SK-N-SH (cell line): ENCODE data around the gene SLC25A26. TPM values are rescaled to one million over a fixed set of nuclear protein-coding genes. Genes with fewer than 3 reads are reported as not detected.

ENCODE experiments used
- CTCF ChIA-PET: fragments of 300-600, 350-600 bp; formaldehyde crosslinking; extraction: SDS; loops from one replicate; lab custom pipeline; 2021; lab: Yijun Ruan, JAX
- POLR2A ChIA-PET: fragments of 350-600 bp; sonication (Branson Sonifier 250); formaldehyde crosslinking; extraction: SDS; loops from one replicate; lab custom pipeline; 2020; ENCODE audit warnings: antibody characterized with exemption, inconsistent platforms; lab: Yijun Ruan, JAX
- DNase-seq: peaks from one replicate; pipeline ENCODE4 v3.0.0; 2012
- H2AFZ ChIP-seq: fragments of 200-600 bp; sonication (generic); 2 replicates; pipeline ENCODE4 v1.8.1; 2016; ENCODE audit warnings: antibody characterized with exemption, mild to moderate bottlenecking, low read depth
- H3F3A ChIP-seq: fragments of 200-600 bp; sonication (generic); replicated peaks from 2 replicates; pipeline ENCODE3; 2016; ENCODE audit warnings: antibody characterized with exemption, mild to moderate bottlenecking; ENCODE audit not compliant: insufficient read depth
- H3K27ac ChIP-seq, 2 experiments: fragments of 200-500 bp in 1 of 2; fragments of 200-600 bp in 1 of 2; sonication (Bioruptor generic) in 1 of 2; sonication (generic), shearing (Covaris generic) in 1 of 2; 2 replicates each; pipeline versions ENCODE4 v1.5.1 to v1.6.1; 2014 to 2016; ENCODE audit warnings: low read depth in 2 of 2, inconsistent platforms in 1 of 2, low read length in 1 of 2, mild to moderate bottlenecking in 1 of 2, mixed read lengths in 1 of 2
- H3K27me3 ChIP-seq: fragments of 200-600 bp; sonication (generic), shearing (Covaris generic); 2 replicates; pipeline ENCODE4 v1.6.1; 2016; ENCODE audit warnings: mixed run types; ENCODE audit not compliant: insufficient read depth
- H3K36me3 ChIP-seq, 2 experiments: fragments of 200-500 bp in 1 of 2; fragments of 200-600 bp in 1 of 2; sonication (Bioruptor generic) in 1 of 2; sonication (generic) in 1 of 2; replicated peaks in 1 of 2; 2 replicates each; pipeline versions ENCODE3 to v1.5.1; 2014 to 2016; ENCODE audit warnings: low read length in 1 of 2, mild to moderate bottlenecking in 1 of 2; ENCODE audit not compliant: insufficient read depth in 2 of 2, control insufficient read depth in 1 of 2
- H3K4me1 ChIP-seq, 2 experiments: fragments of 200-500 bp in 1 of 2; fragments of 200-600 bp in 1 of 2; sonication (Bioruptor generic) in 1 of 2; sonication (generic), shearing (Covaris generic) in 1 of 2; 2 replicates each; pipeline versions ENCODE4 v1.5.1 to v1.6.1; 2014 to 2016; ENCODE audit warnings: low read depth in 1 of 2, low read length in 1 of 2, mixed run types in 1 of 2; ENCODE audit not compliant: insufficient read depth in 2 of 2, control insufficient read depth in 1 of 2
- H3K4me2 ChIP-seq: fragments of 200-600 bp; sonication (generic), shearing (Covaris generic); 2 replicates; pipeline ENCODE4 v1.6.1; 2017; ENCODE audit warnings: mixed run types
- H3K4me3 ChIP-seq, 2 experiments: fragments of 200-500 bp in 1 of 2; fragments of 200-600 bp in 1 of 2; sonication (Bioruptor generic) in 1 of 2; sonication (generic), shearing (Covaris generic) in 1 of 2; 2 replicates each; pipeline versions ENCODE4 v1.5.1 to v1.8.1; 2014 to 2016; ENCODE audit warnings: low read depth in 2 of 2, inconsistent platforms in 1 of 2, low read length in 1 of 2, mild to moderate bottlenecking in 1 of 2, mixed read lengths in 1 of 2, moderate library complexity in 1 of 2
- H3K79me2 ChIP-seq: fragments of 200-600 bp; sonication (generic); 2 replicates; pipeline ENCODE4 v1.8.1; 2017; ENCODE audit warnings: mild to moderate bottlenecking; ENCODE audit not compliant: insufficient read depth
- H3K9ac ChIP-seq: fragments of 200-600 bp; sonication (generic); 2 replicates; pipeline ENCODE4 v1.6.1; 2017; ENCODE audit warnings: mixed run types
- H3K9me2 ChIP-seq: fragments of 200-600 bp; sonication (generic); 2 replicates; pipeline ENCODE4 v1.6.1; 2017; ENCODE audit warnings: mixed run types
- H3K9me3 ChIP-seq: fragments of 200-600 bp; sonication (generic); 2 replicates; pipeline ENCODE4 v1.6.1; 2017; ENCODE audit warnings: mixed run types, mild to moderate bottlenecking, moderate library complexity
- H4K20me1 ChIP-seq: fragments of 200-600 bp; sonication (generic); 2 replicates; pipeline ENCODE4 v1.6.1; 2017; ENCODE audit warnings: mild to moderate bottlenecking, mixed run types; ENCODE audit not compliant: insufficient read depth
- CHD2 ChIP-seq: fragments of 150-350 bp; IDR thresholded peaks from 2 replicates; pipeline ENCODE4 v1.6.1; 2018; ENCODE audit warnings: low read length; ENCODE audit not compliant: partially characterized antibody
- ELF1 ChIP-seq: IDR thresholded peaks from 2 replicates; pipeline ENCODE4 v1.4.0; 2012
- EP300 ChIP-seq, 2 experiments: IDR thresholded peaks; 2 replicates each; pipeline versions ENCODE4 v1.4.0 to v1.6.1; 2012; ENCODE audit warnings: borderline replicate concordance in 1 of 2, low read depth in 1 of 2, low read length in 1 of 2
- EZH2phosphoT487 ChIP-seq: fragments of 200-600 bp; sonication (generic); IDR thresholded peaks from 2 replicates; pipeline ENCODE4 v1.6.1; 2017; ENCODE audit warnings: low read depth, mixed run types, mild to moderate bottlenecking, antibody characterized with exemption, moderate library complexity, borderline replicate concordance
- FOSL2 ChIP-seq: IDR thresholded peaks from 2 replicates; pipeline ENCODE4 v1.4.0; 2012; ENCODE audit warnings: low read depth, mild to moderate bottlenecking, moderate library complexity, borderline replicate concordance
- FOXJ3 ChIP-seq: sonication (generic); formaldehyde crosslinking; IDR thresholded peaks from 2 replicates; pipeline ENCODE4 v1.5.1; 2020; ENCODE audit warnings: mild to moderate bottlenecking, missing genetic modification reagents
- GABPA ChIP-seq: IDR thresholded peaks from 2 replicates; pipeline ENCODE4 v1.4.0; 2012; ENCODE audit warnings: low read depth, mild to moderate bottlenecking
- GATA2 ChIP-seq: sonication (generic); formaldehyde crosslinking; IDR thresholded peaks from 2 replicates; pipeline ENCODE4 v1.5.0; 2020; ENCODE audit warnings: mild to moderate bottlenecking, missing genetic modification reagents
- IRF3 ChIP-seq: fragments of 150-350 bp; IDR thresholded peaks from 2 replicates; pipeline ENCODE4 v1.6.1; 2016; ENCODE audit warnings: mild to moderate bottlenecking, low read depth, low read length
- PBX3 ChIP-seq: IDR thresholded peaks from 2 replicates; pipeline ENCODE4; 2012
- POLR2AphosphoS5 ChIP-seq: IDR thresholded peaks from 2 replicates; pipeline ENCODE4 v1.6.1; 2012; ENCODE audit warnings: low read depth, low read length
- RFX5 ChIP-seq: IDR thresholded peaks from 2 replicates; pipeline ENCODE4 v1.6.1; 2012; ENCODE audit warnings: mild to moderate bottlenecking, improper control_type of control experiment, low read length
- RXRA ChIP-seq: IDR thresholded peaks from 2 replicates; pipeline ENCODE4 v1.4.0; 2012; ENCODE audit warnings: low read depth, mild to moderate bottlenecking, borderline replicate concordance
- TAF1 ChIP-seq: IDR thresholded peaks from 2 replicates; pipeline ENCODE4 v1.6.1; 2012; ENCODE audit warnings: low read depth, mild to moderate bottlenecking, low read length, moderate library complexity, borderline replicate concordance
- TCF12 ChIP-seq: IDR thresholded peaks from 2 replicates; pipeline ENCODE4 v1.4.0; 2012
- YY1 ChIP-seq: IDR thresholded peaks from 2 replicates; pipeline ENCODE4 v1.4.0; 2012; ENCODE audit warnings: low read depth, mild to moderate bottlenecking
- WGBS: methylation state at CpG from one replicate; pipeline ENCODE4 v1.1.6; 2017; ENCODE audit warnings: low lambda C conversion rate; 5-methylcytosine and 5-hydroxymethylcytosine counted together
- polyA plus RNA-seq, 3 experiments: library from polyadenylated mRNA; depleted of rRNA; stranded (reverse); fragments of >200 nt; gene quantifications; 2 replicates each; pipeline ENCODE4 v1.2.3, GENCODE V29; 2012
- TF ChIP-seq, protein P1 (sequence below): IDR thresholded peaks from 2 replicates; pipeline ENCODE4 v1.6.1; 2012; ENCODE audit warnings: mild to moderate bottlenecking, low read depth, low read length, moderate library complexity

The SLC25A26 gene
- polyA plus RNA-seq, 1 of the 3 experiments (the other 2 are of a cell fraction), result 31.8 TPM

DNA sequence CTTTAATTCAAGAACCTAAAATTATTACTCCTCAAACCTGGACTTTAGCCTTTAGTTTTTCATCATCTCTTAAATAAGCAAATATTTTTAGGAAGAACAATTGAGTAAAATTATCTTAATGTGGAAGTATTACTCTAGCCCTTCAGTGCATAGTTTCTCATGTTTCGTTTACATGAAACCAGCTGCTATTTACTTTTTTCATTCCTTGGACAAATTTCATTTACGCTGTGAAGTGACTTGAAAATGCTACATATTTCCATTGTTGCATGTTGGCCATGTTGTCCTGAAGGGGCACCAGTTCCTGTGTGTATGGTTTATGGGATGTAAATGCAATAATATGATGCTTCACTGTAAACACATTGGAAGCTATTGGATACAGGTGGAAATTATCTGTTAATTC is 49.9 kb downstream of the SLC25A26 start:
- no peak for DNase-seq
- Histone ChIP-seq H3K9me2 (no peaks in the 10 kb centered on the region), H3K9ac (no peak overlapping the region), H3K9me3 (no peaks in the 10 kb centered on the region), H3K27ac (peak overlapping the region in 1 of 2 experiments; percentile 27; a peak in 1 of 4 replicates), H3K4me3 (no peak overlapping the region), H3F3A (peaks cover 17% of the 10 kb centered on the region), H2AFZ (no peak overlapping the region), H3K79me2 (no peaks in the 10 kb centered on the region), H3K4me2 (no peak overlapping the region), H3K4me1 (no peaks in the 10 kb centered on the region), H4K20me1 (no peaks in the 10 kb centered on the region), H3K36me3 (peaks cover 0 to 4% of the 10 kb centered on the region in 2 experiments), H3K27me3 (no peaks in the 10 kb centered on the region)
- no peak for TF ChIP-seq IRF3
- WGBS, result 93% methylated on average over 2 of the region's 2 CpGs
- ChIA-PET POLR2A (no interaction called here), CTCF (interaction anchor here (1.2 to 3.6 kb wide), 4 partner anchors 17 to 551 kb away, joined by 3 to 26 read pairs (median 6); no protein-coding TSS in a partner anchor)

DNA sequence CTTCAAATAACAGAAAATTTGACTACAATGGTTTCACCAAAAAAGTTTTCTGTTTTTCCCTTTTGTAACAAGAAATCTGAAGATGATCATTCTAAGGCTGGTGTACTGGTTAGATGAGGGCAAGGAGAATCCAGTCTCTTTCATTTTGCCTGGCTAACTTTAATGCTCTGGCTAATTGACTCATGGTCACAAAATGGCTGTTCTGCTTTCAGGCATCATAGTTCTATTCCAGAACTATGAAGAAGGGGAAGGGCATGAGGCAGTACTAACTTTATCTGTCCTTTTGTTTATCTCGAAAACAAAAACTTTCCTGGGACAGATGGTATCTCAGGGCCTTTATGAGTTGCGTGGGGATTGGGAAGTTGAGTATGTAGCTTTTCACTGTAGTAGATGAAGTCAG is 50.4 kb downstream of the SLC25A26 start:
- ChIA-PET POLR2A (no interaction called here), CTCF (interaction anchor here (1.2 to 3.6 kb wide), 4 partner anchors 18 to 551 kb away, joined by 3 to 26 read pairs (median 6); no protein-coding TSS in a partner anchor)
- H3K9ac ChIP-seq, result no peak overlapping the region
- TF ChIP-seq POLR2AphosphoS5 (no peak), ELF1 (no peak), EP300 (IDR thresholded peaks at IDR 0.05; ENCODE audit: borderline replicate concordance in 1 of 2, low read depth in 1 of 2, low read length in 1 of 2) (no peak), CHD2 (no peak), PBX3 (no peak), YY1 (no peak), RXRA (no peak), TCF12 (no peak), RFX5 (no peak), FOSL2 (no peak), TAF1 (no peak), EZH2phosphoT487 (no peak), GABPA (no peak), FOXJ3 (CRISPR knock-in tag) (no peak), GATA2 (CRISPR knock-in tag) (no peak)
- TF ChIP-seq, protein P1, sequence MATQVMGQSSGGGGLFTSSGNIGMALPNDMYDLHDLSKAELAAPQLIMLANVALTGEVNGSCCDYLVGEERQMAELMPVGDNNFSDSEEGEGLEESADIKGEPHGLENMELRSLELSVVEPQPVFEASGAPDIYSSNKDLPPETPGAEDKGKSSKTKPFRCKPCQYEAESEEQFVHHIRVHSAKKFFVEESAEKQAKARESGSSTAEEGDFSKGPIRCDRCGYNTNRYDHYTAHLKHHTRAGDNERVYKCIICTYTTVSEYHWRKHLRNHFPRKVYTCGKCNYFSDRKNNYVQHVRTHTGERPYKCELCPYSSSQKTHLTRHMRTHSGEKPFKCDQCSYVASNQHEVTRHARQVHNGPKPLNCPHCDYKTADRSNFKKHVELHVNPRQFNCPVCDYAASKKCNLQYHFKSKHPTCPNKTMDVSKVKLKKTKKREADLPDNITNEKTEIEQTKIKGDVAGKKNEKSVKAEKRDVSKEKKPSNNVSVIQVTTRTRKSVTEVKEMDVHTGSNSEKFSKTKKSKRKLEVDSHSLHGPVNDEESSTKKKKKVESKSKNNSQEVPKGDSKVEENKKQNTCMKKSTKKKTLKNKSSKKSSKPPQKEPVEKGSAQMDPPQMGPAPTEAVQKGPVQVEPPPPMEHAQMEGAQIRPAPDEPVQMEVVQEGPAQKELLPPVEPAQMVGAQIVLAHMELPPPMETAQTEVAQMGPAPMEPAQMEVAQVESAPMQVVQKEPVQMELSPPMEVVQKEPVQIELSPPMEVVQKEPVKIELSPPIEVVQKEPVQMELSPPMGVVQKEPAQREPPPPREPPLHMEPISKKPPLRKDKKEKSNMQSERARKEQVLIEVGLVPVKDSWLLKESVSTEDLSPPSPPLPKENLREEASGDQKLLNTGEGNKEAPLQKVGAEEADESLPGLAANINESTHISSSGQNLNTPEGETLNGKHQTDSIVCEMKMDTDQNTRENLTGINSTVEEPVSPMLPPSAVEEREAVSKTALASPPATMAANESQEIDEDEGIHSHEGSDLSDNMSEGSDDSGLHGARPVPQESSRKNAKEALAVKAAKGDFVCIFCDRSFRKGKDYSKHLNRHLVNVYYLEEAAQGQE, result no peak
- no peaks in the 10 kb centered on the region for H3K4me1 ChIP-seq
- no peak overlapping the region for H3K4me2 ChIP-seq
- H2AFZ ChIP-seq, result no peak overlapping the region
- H3K9me2 ChIP-seq, result no peaks in the 10 kb centered on the region
- H3K79me2 ChIP-seq, result no peaks in the 10 kb centered on the region
- H4K20me1 ChIP-seq, result no peaks in the 10 kb centered on the region
- no peak overlapping the region for H3K4me3 ChIP-seq
- H3K27me3 ChIP-seq, result no peaks in the 10 kb centered on the region
- H3K9me3 ChIP-seq, result no peaks in the 10 kb centered on the region
- no peak for DNase-seq
- peaks cover 0 to 4% of the 10 kb centered on the region in 2 experiments for H3K36me3 ChIP-seq
- H3K27ac ChIP-seq, result no peak overlapping the region; a peak in 1 of 4 replicates
- 100% methylated on average over 2 of the region's 2 CpGs for WGBS
- H3F3A ChIP-seq, result peaks cover 17% of the 10 kb centered on the region
